A375 (cell line): ENCODE data around the gene FLG. TPM values are rescaled to one million over a fixed set of nuclear protein-coding genes. Genes with fewer than 3 reads are reported as not detected.

Source experiments
- total RNA-seq: library from RNA; depleted of rRNA; stranded (reverse); fragments of >200 nt; shearing (Covaris generic); gene quantifications from 2 replicates; pipeline ENCODE4 v1.2.3, GENCODE V29; 2014; rRNA removed

FLG gene
- total RNA-seq, result 2.4 and 3.4 TPM in 2 replicates

GRCh38 chr1:152325111-152325510 lies at the start of gene FLG:
TSS of gene FLG (minus strand) at chr1:152325239. CDS start at chr1:152315456, 9,783 bp downstream.

GRCh38 chr1:152359906-152360305 lies 34.9 kb upstream of the FLG start, which contains the start of gene FLG2:
TSS of gene FLG2 (minus strand) at chr1:152360006. CDS start at chr1:152358884, 1,122 bp downstream.

Other genes with a start within 250 kb of the FLG start
- not detected in 2 replicates for gene TCHHL1, start 236.2 kb downstream of the FLG start, total RNA-seq
- 0.27 and 0.38 TPM in 2 replicates for gene TCHH, start 209.8 kb downstream of the FLG start, total RNA-seq
- not detected in 2 replicates for gene RPTN, start 166.0 kb downstream of the FLG start, total RNA-seq
- gene HRNR, start 101.0 kb downstream of the FLG start, total RNA-seq, result 0.03 TPM in 1 of 2 replicates, not detected in the other
- gene FLG2, start 34.8 kb upstream of the FLG start, total RNA-seq, result not detected in 2 replicates
- gene CRNN, start 89.0 kb upstream of the FLG start, total RNA-seq, result not detected in 2 replicates
- gene LCE5A, start 185.6 kb upstream of the FLG start, total RNA-seq, result not detected in 2 replicates
- not detected in 2 replicates for gene CRCT1, start 189.2 kb upstream of the FLG start, total RNA-seq
- gene LCE3E, start 241.5 kb upstream of the FLG start, total RNA-seq, result not detected in 2 replicates